ENCODE data around the gene NYAP2.

Gene NYAP2

GRCh38 chr2:225399504-225399903 is at the start of gene NYAP2:
Gene NYAP2, plus strand, starts transcription at chr2:225399710. Its CDS starts 9,171 bp downstream, at chr2:225408881.
- DNase-seq = no peak

- no peak for DNase-seq
Measured at GRCh38 chr2:225353579-225354085, 45.9 kb upstream of the NYAP2 start.

GRCh38 chr2:225354281-225354774 is 45.2 kb upstream of the NYAP2 start:
- no peak for DNase-seq

DNA sequence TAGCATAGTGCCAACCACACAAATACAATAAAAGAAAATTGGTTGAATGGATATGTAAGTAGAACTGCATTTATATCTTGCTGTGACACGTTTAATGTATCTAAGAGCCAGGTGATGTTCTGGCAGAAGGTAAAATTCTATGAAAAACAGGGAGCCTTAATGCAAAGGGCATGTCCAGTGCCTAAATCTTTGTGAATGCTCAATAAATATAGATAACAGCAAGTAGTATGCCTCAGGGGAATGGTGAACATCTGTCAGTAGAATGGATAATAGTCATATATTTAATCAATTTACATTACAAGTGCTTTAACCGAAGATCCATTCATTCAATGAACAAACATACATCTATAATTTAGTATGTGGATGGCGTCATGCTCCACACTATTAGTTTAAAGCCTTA is 43.7 kb upstream of the NYAP2 start:
- no peak for DNase-seq

GRCh38 chr2:225366731-225367130 is 32.8 kb upstream of the NYAP2 start:
- no peak for DNase-seq

DNA sequence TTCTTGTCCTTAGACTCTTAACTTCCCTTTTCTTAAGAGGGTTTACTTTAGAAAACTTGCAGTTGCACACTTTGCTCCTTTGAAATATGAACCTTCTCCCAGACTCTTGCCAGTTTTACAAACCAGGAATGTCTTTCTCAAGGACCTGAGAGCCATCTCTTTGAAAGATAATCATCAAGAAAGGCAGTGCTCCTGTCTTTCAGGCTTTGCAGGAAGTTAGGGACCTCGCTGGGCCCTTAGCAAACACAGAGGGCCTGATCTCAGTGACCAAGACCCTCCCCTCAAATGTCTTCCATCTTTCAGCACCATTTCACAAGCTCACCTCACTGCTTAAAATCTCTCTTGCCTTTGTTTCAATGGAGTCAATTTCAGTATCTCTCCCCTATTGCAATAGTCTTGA is 32.0 kb upstream of the NYAP2 start:
- no peak for DNase-seq

DNA sequence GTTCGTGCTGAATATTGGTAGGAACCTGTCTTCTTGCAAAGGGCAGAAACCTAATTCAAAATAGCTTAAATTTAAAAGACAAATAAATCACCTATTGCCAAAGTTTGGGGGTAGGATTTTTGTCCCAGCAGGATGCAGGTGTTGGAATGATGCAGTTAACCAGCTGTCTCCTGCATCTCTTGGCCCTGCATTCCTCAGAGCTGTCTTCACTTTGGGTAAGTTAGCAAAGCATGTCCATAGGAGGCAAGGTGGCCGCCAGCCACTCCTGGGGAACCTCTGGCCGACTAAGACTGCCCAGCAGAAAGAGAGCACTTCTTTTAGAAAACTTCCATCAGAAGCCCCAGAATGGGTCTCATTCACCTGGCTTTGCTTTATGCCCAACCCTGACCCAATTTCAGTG is 20.5 kb upstream of the NYAP2 start:
- no peak for DNase-seq

DNA sequence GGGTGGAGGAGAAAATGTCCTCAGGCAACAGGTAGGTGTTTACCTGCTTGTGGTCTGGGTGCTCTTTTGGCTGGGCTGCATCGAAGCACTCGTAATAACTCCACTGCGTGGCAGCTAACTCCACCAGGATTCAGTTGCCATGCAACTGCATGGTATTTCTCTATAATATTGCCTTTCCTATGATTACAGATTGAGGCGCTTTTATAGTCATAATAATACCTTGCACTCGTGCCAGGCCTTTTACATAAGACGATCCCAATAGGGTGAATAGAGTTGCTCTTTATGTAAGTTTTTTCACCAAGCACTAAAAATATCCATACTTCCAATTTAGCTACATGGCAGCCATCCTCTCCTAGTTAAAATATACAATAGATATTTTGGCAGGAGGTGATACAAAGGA is 19.7 kb upstream of the NYAP2 start:
- DNase-seq = no peak

GRCh38 chr2:225381609-225382008 is 17.9 kb upstream of the NYAP2 start:
- DNase-seq = no peak

- no peak for DNase-seq
Measured at GRCh38 chr2:225398372-225398771, 1.1 kb upstream of the NYAP2 start.

DNA sequence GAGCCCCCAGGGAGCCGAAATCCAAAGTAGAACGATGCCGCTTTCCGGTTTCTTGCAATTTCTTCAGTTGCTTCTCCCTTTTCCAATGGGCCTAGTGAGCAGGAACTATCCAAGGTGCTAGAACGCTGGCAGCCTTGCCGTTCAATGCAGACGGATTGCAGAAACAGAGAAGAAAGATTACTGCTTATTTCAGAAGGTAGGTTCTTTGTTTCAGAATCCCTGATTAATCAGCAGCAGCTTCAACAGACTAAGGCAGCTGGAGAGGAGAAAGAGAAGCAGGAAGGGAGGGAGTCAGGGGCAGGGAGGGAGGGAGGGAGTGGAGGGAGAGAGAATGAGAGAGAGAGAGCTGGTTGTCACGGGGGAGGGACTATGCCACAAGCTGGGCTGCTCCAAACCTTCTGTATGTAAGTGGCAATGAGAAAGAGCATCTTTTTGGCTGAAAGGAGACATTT is 576 bp downstream of the NYAP2 start:
- no peak for DNase-seq

DNA sequence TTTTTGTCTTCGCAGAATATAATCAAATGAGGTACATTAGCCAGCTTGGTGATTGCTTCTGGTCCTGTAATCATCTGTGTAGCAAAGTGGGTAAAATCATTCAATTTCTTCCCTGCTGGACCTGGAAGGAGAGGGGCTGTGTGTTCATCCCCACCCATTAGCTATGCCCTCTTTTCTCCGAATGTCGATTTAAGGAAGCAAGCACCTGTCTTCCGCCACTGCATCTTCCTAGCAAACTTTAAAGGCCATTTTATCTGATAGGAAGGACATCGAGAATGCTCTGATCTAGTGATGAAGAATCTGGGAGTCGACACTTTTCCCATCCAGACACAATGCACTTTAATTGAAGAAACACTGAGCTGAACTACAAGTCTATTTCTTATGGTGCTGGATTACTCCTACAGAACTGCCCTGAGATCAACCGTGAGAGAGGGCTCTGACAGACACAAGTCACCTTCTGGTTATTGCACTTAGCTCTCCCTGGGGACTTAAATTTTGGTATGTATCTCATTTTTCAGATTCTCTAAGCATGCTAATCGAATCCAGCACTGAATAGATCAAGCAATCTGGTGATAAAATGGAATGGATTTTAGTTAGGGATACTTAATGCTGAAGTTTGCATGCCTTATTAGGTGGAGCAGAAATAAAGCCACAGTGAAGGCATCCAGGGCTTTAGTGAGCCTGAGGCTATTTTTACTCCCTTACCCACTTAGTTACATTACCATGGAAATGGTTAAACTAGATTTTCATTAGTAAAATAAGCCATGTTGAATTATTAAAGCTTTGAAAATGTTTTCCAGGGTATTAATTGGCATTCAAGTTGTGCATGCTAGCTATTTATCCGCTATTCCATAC is 1.3 kb downstream of the NYAP2 start:
- DNase-seq = no peak

DNA sequence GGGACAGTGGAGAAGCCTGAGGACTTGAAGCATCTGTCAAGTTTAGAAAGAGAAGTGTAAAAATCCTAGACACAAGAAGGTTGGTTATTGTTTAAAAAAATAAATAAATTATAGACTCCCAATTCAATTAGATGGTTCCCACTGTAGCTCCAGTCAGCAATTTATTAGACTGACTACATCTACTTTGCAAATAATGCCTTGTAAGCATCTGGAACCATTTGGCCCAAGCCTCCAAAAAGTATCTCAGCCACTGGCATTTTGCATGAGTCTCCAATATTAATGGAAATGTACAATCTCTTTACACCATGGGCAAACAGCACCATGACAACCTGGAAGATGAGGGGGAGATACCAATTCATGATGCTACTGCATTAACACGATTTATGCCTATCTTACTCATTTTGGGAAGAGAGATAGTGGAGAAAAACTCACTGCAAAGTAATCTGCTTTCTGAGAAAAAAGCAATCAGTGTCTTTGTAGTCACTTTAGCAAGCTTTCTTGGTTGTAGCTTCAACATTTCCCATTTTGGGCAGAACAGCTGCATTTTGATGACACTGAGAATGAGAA is 2.8 kb downstream of the NYAP2 start:
- no peak for DNase-seq

- DNase-seq = no peak
Measured at GRCh38 chr2:225411452-225411851, 11.9 kb downstream of the NYAP2 start.

GRCh38 chr2:225413786-225414185 is 14.3 kb downstream of the NYAP2 start:
- DNase-seq = no peak

DNA sequence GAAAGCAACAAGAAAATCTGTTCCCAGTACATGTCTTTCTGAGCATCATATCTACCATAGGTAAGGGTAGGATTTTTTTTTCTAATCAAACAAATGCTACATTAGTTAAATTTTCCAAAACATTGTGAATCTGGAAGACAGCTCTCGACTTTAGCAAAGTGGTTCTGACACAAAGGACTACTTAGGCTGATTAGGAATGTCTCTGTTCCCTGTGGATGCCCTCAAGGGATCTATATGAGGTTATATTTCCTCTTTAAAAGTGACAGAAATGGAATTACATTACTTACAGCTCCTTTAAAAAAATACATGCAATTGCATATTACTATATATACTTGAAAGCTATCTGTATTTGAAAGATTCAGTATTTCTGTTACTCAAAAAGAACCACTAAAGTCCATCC is 15.4 kb downstream of the NYAP2 start:
- no peak for DNase-seq

GRCh38 chr2:225415341-225415740 is 15.8 kb downstream of the NYAP2 start:
- no peak for DNase-seq

DNA sequence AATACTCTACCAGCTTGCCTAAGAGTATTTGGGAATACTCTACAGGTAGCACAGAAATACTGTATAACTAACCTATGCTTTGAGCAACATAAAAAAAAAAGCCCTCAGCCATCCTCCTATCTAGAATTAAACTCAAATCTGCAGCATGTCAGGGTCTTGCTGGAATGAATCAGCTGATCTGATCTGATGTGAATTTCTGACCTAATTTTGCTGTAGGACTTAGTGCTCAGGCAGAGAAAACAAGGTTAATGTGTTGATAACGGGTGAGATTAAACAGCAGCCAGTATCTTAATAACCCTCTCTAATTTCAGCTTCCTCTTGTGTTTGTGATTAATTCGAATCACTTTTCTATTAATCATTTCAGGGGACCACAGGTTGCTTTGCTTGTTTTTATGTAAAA is 16.3 kb downstream of the NYAP2 start:
- DNase-seq = no peak

- DNase-seq = no peak
Measured at GRCh38 chr2:225416616-225417367, 17.3 kb downstream of the NYAP2 start.

DNA sequence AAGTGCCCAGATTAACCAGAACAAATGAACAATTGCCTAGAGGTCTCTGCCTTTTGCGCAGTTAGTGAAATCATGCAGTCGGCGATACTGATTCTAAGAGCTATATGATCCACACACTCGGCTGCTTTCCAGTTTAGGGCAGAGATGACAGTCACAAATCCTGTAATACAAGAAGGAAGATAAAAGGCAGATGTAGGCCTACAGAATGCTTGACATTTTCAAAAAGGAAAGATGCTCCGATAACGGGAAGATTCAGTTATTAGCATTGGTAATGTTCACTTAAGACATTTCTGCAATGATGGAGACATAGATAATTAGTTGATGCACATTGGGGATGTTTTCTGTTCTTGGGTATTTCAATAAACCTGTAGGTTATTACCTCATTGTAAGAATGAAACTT is 19.5 kb downstream of the NYAP2 start:
- DNase-seq = no peak

DNA sequence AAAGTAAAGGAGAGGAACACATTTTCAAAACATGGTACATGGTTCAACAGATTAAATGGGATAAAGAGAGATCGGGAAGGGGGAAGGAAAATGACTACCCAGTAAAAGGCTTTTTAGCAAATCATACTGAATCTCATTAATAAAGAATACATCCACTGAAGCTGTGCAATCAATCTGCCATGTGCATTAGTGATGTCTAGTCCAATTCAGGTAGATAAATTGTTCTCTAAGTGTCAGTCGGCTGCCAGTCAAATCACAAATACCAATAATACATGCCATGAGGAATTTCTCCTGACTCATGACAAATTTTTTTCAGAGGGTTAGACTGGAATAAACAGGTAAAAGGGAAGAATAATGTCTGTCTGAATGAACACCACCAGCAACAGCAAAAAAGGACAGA is 22.6 kb downstream of the NYAP2 start:
- no peak for DNase-seq

DNA sequence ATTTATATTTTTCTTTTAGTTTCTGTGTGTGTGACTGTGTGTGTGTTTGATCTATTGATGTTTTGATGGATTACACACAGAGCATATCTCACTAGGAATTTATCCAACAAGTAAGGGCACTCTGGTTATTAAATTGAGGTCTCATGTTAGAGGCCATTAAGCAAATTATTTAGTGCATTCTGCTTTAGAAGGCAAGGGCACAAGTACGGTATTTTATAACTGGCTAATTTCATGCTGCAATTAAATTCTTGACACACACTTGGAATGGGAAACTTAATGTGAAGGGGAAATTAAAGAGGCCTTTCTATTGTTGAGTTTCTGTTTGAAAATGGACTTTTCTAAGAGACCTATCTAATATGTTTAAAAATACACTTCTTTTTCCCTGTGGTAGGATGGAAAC is 25.8 kb downstream of the NYAP2 start:
- DNase-seq = no peak

DNA sequence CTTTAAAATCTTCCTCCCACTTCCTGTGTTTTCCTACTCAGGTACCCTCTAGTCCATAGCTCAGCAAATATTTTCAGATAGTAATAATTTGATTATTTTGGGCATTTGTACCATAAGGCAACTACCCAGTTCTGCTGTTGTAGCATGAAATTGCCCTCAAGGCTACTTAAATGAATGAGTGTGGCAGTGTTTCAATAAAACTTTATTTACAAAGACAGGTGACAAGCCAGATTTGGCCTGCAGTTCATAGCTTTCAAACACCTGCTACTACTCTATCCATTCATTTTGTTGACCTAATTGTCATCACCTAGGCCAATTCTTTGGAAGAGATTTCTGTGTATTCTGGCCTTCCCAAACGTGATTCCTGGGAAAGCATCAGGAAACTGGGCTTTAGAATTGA is 28.9 kb downstream of the NYAP2 start:
- no peak for DNase-seq

GRCh38 chr2:225429717-225430116 is 30.2 kb downstream of the NYAP2 start:
- DNase-seq = no peak
